Gastroesophageal sphincter (tissue), 4 donors: ENCODE measurements around the gene PAQR9. TPM values are rescaled to one million over a fixed set of nuclear protein-coding genes. Genes with fewer than 3 reads are reported as not detected.

ENCODE experiments used
- ATAC-seq: fragments of 150-250 bp; one replicate; pipeline ENCODE4 v1.9.1; 2016; ENCODE audit warnings: mild to moderate bottlenecking, moderate library complexity
- H3K27ac ChIP-seq, 4 donors: fragments of 200-600 bp; sonication (generic) in 3 of 4; 1 replicate in 3 of 4; 2 replicates in 1 of 4; pipeline ENCODE4 v1.5.1; 2016 to 2019
- H3K27me3 ChIP-seq: fragments of 200-600 bp; sonication (generic); one replicate; pipeline ENCODE4 v1.5.1; 2019
- H3K36me3 ChIP-seq, 2 donors: fragments of 200-600 bp; sonication (generic); one replicate each; pipeline ENCODE4 v1.5.1; 2019; ENCODE audit warnings: control low read depth in 1 of 2
- H3K4me1 ChIP-seq, 3 donors: fragments of 200-600 bp; sonication (generic); 1 replicate in 2 of 3; 2 replicates in 1 of 3; pipeline ENCODE4 v1.5.1; 2016 to 2019; ENCODE audit warnings: control low read depth in 2 of 3
- H3K4me3 ChIP-seq, 2 donors: fragments of 200-600 bp; sonication (generic); one replicate each; pipeline ENCODE4 v1.5.1; 2019; ENCODE audit warnings: mild to moderate bottlenecking in 1 of 2, moderate library complexity in 1 of 2
- H3K9me3 ChIP-seq, 3 donors: fragments of 200-600 bp; sonication (generic); one replicate each; pipeline ENCODE4 v1.5.1; 2017 to 2019; ENCODE audit warnings: control low read depth in 2 of 3
- EP300 ChIP-seq: sonication (generic); formaldehyde crosslinking; IDR thresholded peaks from one replicate; pipeline ENCODE4 v1.6.1; 2017; ENCODE audit warnings: antibody characterized with exemption, mild to moderate bottlenecking
- POLR2A ChIP-seq, 2 donors: fragments of 450-650 bp; IDR thresholded peaks; one replicate each; pipeline ENCODE4 v1.6.1; 2017; ENCODE audit warnings: antibody characterized with exemption in 2 of 2, mild to moderate bottlenecking in 2 of 2, moderate library complexity in 1 of 2
- POLR2AphosphoS5 ChIP-seq: sonication (generic); formaldehyde crosslinking; IDR thresholded peaks from one replicate; pipeline ENCODE4 v1.6.1; 2017; ENCODE audit warnings: antibody characterized with exemption
- WGBS, 2 donors: methylation state at CpG; one replicate each; pipeline ENCODE4 v1.1.5; 2018; ENCODE audit warnings: low coverage in 1 of 2; 5-methylcytosine and 5-hydroxymethylcytosine counted together
- total RNA-seq, 4 donors: library from RNA; depleted of rRNA; stranded (reverse); fragments of >200 nt; gene quantifications; one replicate each; pipeline ENCODE4 v1.1.0, GENCODE V29; 2016
- TF ChIP-seq, protein P1 (sequence below), 4 experiments: fragments of 200-600 bp in 2 of 4; fragments of 450-650 bp in 2 of 4; sonication (generic) in 1 of 4; IDR thresholded peaks; one replicate each; pipeline ENCODE4 v1.5.1; 2017 to 2019; ENCODE audit warnings: antibody characterized with exemption in 4 of 4, mild to moderate bottlenecking in 2 of 4, moderate library complexity in 2 of 4

The PAQR9 gene
- total RNA-seq, 4 donors from 2014 or later: not detected

DNA sequence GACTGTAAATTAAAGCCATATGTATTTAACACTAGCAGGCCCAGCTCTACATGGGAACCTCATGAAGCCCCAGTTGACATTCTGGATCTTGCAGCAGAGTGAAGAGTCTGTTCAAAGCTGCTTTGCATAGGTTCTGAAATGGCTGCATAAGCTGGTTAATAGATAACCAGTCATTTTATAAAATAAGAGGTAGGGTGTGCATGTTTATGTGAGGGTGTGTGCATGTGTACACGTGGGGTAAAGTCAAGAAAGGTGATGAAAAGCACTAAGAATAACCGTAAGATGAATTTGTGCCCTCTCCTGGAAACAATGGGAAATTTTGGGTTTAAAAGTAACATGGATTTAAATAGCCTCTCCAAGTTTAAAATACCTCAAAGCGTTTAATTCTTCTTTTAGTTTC is 33.0 kb downstream of the PAQR9 start:
- H3K4me3 ChIP-seq: no peak overlapping the region

DNA sequence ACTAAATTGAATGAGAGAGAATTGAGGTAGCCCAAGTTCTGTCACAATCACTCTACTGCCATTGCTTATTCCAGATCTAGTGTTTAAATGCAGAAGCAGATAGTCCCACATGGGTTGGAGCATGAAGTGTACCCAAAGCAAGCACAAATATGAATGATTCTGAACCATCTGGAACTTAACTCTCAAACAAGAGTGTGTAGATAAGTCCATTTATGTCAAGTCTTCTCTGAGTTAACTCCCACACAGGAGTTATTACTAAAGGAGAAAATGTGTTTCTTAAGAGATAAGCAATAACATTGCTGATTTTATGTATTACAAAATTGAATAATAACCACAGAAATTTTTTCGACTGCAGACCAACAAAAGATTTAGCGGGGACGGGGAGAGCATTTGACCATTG is 33.6 kb downstream of the PAQR9 start:
- ATAC-seq: no peak
- no peak for TF ChIP-seq POLR2AphosphoS5
- TF ChIP-seq, protein P1, sequence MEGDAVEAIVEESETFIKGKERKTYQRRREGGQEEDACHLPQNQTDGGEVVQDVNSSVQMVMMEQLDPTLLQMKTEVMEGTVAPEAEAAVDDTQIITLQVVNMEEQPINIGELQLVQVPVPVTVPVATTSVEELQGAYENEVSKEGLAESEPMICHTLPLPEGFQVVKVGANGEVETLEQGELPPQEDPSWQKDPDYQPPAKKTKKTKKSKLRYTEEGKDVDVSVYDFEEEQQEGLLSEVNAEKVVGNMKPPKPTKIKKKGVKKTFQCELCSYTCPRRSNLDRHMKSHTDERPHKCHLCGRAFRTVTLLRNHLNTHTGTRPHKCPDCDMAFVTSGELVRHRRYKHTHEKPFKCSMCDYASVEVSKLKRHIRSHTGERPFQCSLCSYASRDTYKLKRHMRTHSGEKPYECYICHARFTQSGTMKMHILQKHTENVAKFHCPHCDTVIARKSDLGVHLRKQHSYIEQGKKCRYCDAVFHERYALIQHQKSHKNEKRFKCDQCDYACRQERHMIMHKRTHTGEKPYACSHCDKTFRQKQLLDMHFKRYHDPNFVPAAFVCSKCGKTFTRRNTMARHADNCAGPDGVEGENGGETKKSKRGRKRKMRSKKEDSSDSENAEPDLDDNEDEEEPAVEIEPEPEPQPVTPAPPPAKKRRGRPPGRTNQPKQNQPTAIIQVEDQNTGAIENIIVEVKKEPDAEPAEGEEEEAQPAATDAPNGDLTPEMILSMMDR (IDR thresholded peaks at IDR 0.05): no peak
- no peak for TF ChIP-seq EP300
- no peak for TF ChIP-seq POLR2A (IDR thresholded peaks at IDR 0.05)
- no peaks in the 10 kb centered on the region for H3K4me1 ChIP-seq
- peaks cover 12% of the 10 kb centered on the region for H3K27me3 ChIP-seq
- no peaks in the 10 kb centered on the region for H3K36me3 ChIP-seq
- H3K9me3 ChIP-seq: no peaks in the 10 kb centered on the region
- H3K4me3 ChIP-seq: no peak overlapping the region
- H3K27ac ChIP-seq: no peak overlapping the region
- WGBS, 2 donors: 80 to 100% methylated on average over 1 to 3 of the region's 3 CpGs

More for the DNA sequence above, 33.0 kb downstream of the PAQR9 start:
- WGBS, 2 donors: 42 to 50% methylated on average over 3 of the region's 3 CpGs
- H3K36me3 ChIP-seq: no peaks in the 10 kb centered on the region
- TF ChIP-seq, protein P1 (IDR thresholded peaks at IDR 0.05): no peak
- TF ChIP-seq POLR2A (IDR thresholded peaks at IDR 0.05) (no peak), EP300 (no peak), POLR2AphosphoS5 (no peak)
- no peak overlapping the region for H3K27ac ChIP-seq
- H3K27me3 ChIP-seq: peaks cover 18% of the 10 kb centered on the region
- no peaks in the 10 kb centered on the region for H3K9me3 ChIP-seq
- H3K4me1 ChIP-seq: no peaks in the 10 kb centered on the region
- ATAC-seq: no peak

DNA sequence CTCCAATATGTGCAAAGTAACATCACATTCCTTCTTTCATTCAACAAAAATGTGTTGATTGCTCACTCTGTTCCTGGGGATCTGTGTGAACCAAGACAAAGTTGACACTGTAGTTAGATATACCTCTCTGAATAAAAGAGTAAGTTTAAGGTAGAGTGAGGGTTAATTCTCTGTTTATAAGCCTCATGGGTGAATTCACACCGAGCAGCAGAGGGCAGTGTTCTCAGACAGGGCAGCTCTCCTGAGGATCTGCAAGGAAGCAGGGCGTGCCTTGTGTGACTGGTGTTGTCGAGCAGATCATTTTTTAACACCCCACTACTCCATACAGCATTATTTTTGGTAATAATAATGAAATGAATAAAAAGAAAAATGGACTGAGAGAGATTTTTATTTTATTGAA is 34.4 kb downstream of the PAQR9 start:
- peaks cover 12% of the 10 kb centered on the region for H3K27me3 ChIP-seq
- H3K4me3 ChIP-seq: no peak overlapping the region
- peaks cover 0 to 5% (median 0%) of the 10 kb centered on the region in 3 donors for H3K9me3 ChIP-seq
- H3K4me1 ChIP-seq: no peaks in the 10 kb centered on the region
- no peaks in the 10 kb centered on the region for H3K36me3 ChIP-seq
- WGBS, 2 donors: 24 to 28% methylated on average over 3 of the region's 3 CpGs
- no peak for TF ChIP-seq POLR2A (IDR thresholded peaks at IDR 0.05)
- TF ChIP-seq, protein P1 (IDR thresholded peaks at IDR 0.05): peak in 1 of 4 experiments; percentile 43
- TF ChIP-seq EP300: no peak
- TF ChIP-seq POLR2AphosphoS5: no peak
- H3K27ac ChIP-seq: no peak overlapping the region
- no peak for ATAC-seq

DNA sequence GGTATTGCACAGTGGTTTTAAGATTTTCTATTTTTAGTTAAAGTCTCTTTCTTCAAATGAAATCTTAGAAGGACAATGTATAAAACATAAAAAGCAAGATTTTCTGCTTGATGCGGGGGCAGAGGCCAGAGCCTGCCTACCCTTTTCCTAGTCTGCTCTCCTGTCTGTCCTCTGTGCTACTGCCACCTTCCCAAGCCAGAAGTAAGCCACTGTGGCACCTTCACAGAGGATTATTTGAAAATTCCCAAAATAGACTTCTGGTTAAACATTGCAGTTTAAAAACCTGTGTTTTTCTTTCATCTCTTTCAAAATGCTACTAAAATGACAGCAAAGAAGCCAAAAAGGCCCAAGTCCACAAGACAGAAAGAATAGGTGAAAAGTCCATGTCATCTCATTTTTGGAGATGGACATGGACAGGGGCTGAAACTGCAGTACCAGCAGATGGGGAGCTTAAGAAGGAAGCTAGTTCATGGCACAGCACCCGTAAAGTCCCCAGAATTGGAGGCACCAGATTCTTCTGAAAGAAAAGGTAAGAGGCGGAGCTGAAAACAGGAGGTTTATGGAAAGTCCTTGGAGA is 37.0 kb downstream of the PAQR9 start:
- no peaks in the 10 kb centered on the region for H3K36me3 ChIP-seq
- peaks cover 12% of the 10 kb centered on the region for H3K27me3 ChIP-seq
- TF ChIP-seq EP300 (no peak), POLR2A (IDR thresholded peaks at IDR 0.05) (no peak), POLR2AphosphoS5 (no peak)
- TF ChIP-seq, protein P1 (IDR thresholded peaks at IDR 0.05): no peak
- peaks cover 0 to 5% (median 0%) of the 10 kb centered on the region in 3 donors for H3K9me3 ChIP-seq
- no peak for ATAC-seq
- no peak overlapping the region for H3K27ac ChIP-seq
- 91 to 96% methylated on average over 3 of the region's 3 CpGs for WGBS, 2 donors
- no peaks in the 10 kb centered on the region for H3K4me1 ChIP-seq
- no peak overlapping the region for H3K4me3 ChIP-seq

DNA sequence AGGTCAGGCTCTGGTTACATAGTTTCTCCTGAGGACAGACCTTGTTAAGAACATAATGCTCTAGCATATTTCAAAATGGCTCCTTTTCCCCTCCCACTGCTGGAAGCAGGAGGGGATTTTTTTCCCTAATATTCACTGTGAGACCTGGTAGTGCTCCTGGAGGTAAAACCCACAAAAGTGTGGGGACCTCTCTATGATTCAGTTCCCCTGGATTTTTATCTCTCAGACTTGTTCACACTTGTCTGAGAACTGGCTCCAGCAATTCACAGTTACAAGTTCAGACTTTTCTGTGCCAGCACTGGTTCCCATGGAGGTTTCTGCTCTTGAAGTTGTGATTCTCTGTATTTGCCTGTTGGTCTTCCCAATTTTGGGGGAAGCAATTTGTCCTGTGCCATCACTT is 38.3 kb downstream of the PAQR9 start:
- Histone ChIP-seq H3K4me3 (no peak overlapping the region), H3K9me3 (peaks cover 0 to 5% (median 0%) of the 10 kb centered on the region in 3 donors), H3K36me3 (no peaks in the 10 kb centered on the region), H3K4me1 (no peaks in the 10 kb centered on the region), H3K27ac (no peak overlapping the region), H3K27me3 (peaks cover 12% of the 10 kb centered on the region)
- no peak for ATAC-seq
- TF ChIP-seq, protein P1 (IDR thresholded peaks at IDR 0.05): no peak
- no peak for TF ChIP-seq EP300
- no peak for TF ChIP-seq POLR2A (IDR thresholded peaks at IDR 0.05)
- no peak for TF ChIP-seq POLR2AphosphoS5
